ENCODE measurements around the gene GCAT.
"Not testable (repeated sequence)": the region's sequence is repeated elsewhere in the genome, so short reads cannot be mapped to it uniquely, and the experiment has no call there.

The GCAT gene

DNA sequence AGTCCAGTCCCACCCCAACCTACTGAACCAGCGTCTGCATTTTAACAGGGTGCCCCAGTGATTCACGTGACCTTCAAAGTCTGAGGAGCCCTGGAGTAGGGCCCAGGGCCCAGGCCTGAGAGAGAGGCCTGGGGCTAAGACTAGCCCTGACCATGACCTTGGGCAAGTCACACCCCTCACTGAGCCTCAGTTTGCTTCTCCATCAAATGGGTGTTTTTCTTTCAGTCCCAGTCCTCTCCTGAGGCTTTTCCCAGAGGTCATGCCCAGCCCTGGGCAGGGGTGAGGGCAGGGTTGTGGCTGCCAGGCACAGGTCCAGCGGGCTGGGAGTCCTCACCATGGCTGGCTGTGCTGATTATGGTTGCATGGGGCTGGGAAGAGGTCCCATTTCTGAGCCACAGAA is 33.0 kb upstream of the GCAT start:
- no peak overlapping the region for H3K27ac Mint-ChIP-seq
- CTCF ChIA-PET = no interaction called here
- H3K4me3 Mint-ChIP-seq = no peak overlapping the region
- no peaks in the 10 kb centered on the region for H3K4me1 Mint-ChIP-seq
- peaks cover 10% of the 10 kb centered on the region for H3K36me3 Mint-ChIP-seq
- H3K27me3 Mint-ChIP-seq = no peaks in the 10 kb centered on the region
- no peak for DNase-seq
- no peaks in the 10 kb centered on the region for H3K9me3 Mint-ChIP-seq

DNA sequence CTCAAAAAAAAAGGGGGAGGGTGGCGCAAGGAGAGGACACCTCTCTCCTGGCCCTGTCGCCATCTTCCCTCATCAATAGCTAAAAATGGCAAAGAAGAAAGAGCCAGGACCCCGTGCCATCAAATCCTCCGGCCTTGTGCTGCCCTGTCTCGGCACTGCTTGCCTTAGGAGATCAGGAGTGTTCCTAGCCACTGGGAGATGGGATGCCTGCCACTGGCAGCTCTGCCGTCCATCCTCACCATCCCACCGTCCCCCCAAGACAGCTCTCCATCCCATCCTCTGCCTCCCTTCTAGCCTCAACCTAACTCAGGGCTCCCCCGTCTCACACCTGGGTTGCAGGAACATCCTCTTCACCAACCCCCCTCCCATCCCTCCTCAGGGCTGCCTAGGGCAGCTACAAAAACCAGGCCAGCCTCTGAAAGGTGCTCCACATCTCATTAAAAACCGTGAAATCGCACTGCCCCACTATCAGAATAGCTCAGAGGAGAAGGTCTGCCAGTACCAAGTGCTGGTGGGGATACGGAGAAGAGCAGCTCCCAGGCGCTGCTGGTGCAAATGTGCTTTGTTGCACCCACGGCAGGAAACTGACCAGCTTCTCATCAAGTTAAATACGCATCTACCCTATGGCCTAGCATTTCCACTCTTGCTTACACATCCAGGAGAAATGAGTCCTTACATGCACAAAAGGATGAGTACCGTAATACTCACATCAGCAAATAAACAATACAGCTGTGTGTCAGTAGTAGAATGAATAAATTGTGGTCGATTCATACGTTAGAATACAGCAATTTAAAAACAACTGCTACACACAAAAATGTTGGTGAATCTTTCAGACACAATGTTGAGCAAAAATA is 31.7 kb upstream of the GCAT start:
- DNase-seq = no peak
- no peak overlapping the region for H3K27ac Mint-ChIP-seq
- CTCF ChIA-PET = no interaction called here

DNA sequence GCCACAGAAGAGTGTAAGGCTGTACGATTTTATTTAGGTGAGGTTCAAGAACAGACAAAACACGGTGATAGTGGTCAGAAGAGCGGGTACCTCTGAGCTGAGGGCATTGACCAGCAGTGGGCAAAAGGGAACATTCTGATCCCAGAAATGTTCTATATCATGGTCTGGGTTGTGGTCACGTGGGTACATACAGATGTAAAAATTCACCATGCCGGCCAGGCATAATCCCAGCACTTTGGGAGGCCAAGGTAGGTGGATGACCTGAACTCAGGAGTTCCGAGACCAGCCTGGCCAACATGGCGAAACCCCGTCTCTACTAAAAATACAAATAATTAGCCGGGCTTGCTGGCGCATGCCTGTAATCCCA is 31.1 kb upstream of the GCAT start:
- Mint-ChIP-seq H3K4me1 (no peaks in the 10 kb centered on the region), H3K27me3 (no peaks in the 10 kb centered on the region), H3K27ac (no peak overlapping the region), H3K4me3 (no peak overlapping the region), H3K9me3 (no peaks in the 10 kb centered on the region), H3K36me3 (peaks cover 5% of the 10 kb centered on the region)
- CTCF ChIA-PET = no interaction called here
- no peak for DNase-seq

More for the DNA sequence above, 31.7 kb upstream of the GCAT start:
- H3K9me3 Mint-ChIP-seq = no peaks in the 10 kb centered on the region
- no peak overlapping the region for H3K4me3 Mint-ChIP-seq
- peaks cover 8% of the 10 kb centered on the region for H3K36me3 Mint-ChIP-seq
- no peaks in the 10 kb centered on the region for H3K27me3 Mint-ChIP-seq
- no peaks in the 10 kb centered on the region for H3K4me1 Mint-ChIP-seq

- no peak for DNase-seq
- H3K36me3 Mint-ChIP-seq = peaks cover 5% of the 10 kb centered on the region
- CTCF ChIA-PET = no interaction called here
- H3K4me1 Mint-ChIP-seq = no peaks in the 10 kb centered on the region
- H3K4me3 Mint-ChIP-seq = no peak overlapping the region
- H3K27me3 Mint-ChIP-seq = peaks cover 5% of the 10 kb centered on the region
- H3K9me3 Mint-ChIP-seq = no peaks in the 10 kb centered on the region
- no peak overlapping the region for H3K27ac Mint-ChIP-seq
Observed at GRCh38 chr22:37777122-37777687, 30.5 kb upstream of the GCAT start.

- Mint-ChIP-seq H3K27me3 (peaks cover 6% of the 10 kb centered on the region), H3K4me3 (no peak overlapping the region), H3K36me3 (no peaks in the 10 kb centered on the region), H3K9me3 (no peaks in the 10 kb centered on the region), H3K27ac (no peak overlapping the region), H3K4me1 (no peaks in the 10 kb centered on the region)
- CTCF ChIA-PET = interaction anchor here (0.6 kb wide), 1 partner anchor 235 kb away, joined by 3 read pairs; no protein-coding TSS in a partner anchor
- DNase-seq = no peak
Observed at GRCh38 chr22:37778370-37779009, 29.2 kb upstream of the GCAT start.

GRCh38 chr22:37781434-37782059 is 26.2 kb upstream of the GCAT start:
- H3K4me3 Mint-ChIP-seq = no peak overlapping the region
- CTCF ChIA-PET = interaction anchor here (0.5 kb wide), 1 partner anchor 87 kb away, joined by 3 read pairs; no protein-coding TSS in a partner anchor

GRCh38 chr22:37782340-37783168 is 25.2 kb upstream of the GCAT start:
- H3K36me3 Mint-ChIP-seq = no peaks in the 10 kb centered on the region
- H3K9me3 Mint-ChIP-seq = no peaks in the 10 kb centered on the region
- no peak overlapping the region for H3K4me3 Mint-ChIP-seq
- DNase-seq = no peak
- H3K27ac Mint-ChIP-seq = no peak overlapping the region
- CTCF ChIA-PET = no interaction called here
- peaks cover 6% of the 10 kb centered on the region for H3K27me3 Mint-ChIP-seq
- no peaks in the 10 kb centered on the region for H3K4me1 Mint-ChIP-seq

More at GRCh38 chr22:37781434-37782059, 26.2 kb upstream of the GCAT start:
- DNase-seq = no peak
- H3K4me1 Mint-ChIP-seq = no peaks in the 10 kb centered on the region
- H3K36me3 Mint-ChIP-seq = no peaks in the 10 kb centered on the region
- peaks cover 6% of the 10 kb centered on the region for H3K27me3 Mint-ChIP-seq
- no peak overlapping the region for H3K27ac Mint-ChIP-seq
- H3K9me3 Mint-ChIP-seq = no peaks in the 10 kb centered on the region

GRCh38 chr22:37784829-37785495 is 22.8 kb upstream of the GCAT start:
- H3K4me1 Mint-ChIP-seq = no peaks in the 10 kb centered on the region
- CTCF ChIA-PET = no interaction called here
- H3K36me3 Mint-ChIP-seq = no peaks in the 10 kb centered on the region
- H3K27ac Mint-ChIP-seq = no peak overlapping the region
- H3K27me3 Mint-ChIP-seq = peaks cover 6% of the 10 kb centered on the region
- no peak for DNase-seq
- H3K9me3 Mint-ChIP-seq = no peaks in the 10 kb centered on the region
- H3K4me3 Mint-ChIP-seq = no peak overlapping the region

DNA sequence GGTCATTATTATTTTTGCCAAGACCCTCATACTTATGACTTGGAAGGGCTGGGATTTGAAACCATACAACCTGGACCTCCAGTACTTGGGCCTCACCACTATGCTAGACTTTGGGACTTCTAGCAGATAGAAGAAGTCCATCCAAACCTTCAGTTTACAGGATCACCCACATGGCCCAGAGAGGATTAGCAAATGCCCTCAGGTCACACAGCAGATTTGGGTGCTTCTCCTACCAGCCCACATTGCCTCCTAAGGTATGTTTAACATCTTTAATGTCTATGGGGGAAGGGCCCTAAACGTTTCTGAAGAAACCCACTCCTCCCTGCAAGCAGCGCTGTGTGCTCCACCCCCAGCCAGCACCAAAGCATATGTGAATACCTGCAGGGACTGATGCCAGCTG is 17.5 kb upstream of the GCAT start:
- H3K36me3 Mint-ChIP-seq = no peaks in the 10 kb centered on the region
- H3K4me3 Mint-ChIP-seq = no peak overlapping the region
- no peaks in the 10 kb centered on the region for H3K4me1 Mint-ChIP-seq
- H3K27ac Mint-ChIP-seq = no peak overlapping the region
- DNase-seq = no peak
- H3K27me3 Mint-ChIP-seq = peaks cover 5% of the 10 kb centered on the region
- CTCF ChIA-PET = no interaction called here
- H3K9me3 Mint-ChIP-seq = no peaks in the 10 kb centered on the region

GRCh38 chr22:37792494-37792893 is 15.2 kb upstream of the GCAT start:
- CTCF ChIA-PET = no interaction called here

DNA sequence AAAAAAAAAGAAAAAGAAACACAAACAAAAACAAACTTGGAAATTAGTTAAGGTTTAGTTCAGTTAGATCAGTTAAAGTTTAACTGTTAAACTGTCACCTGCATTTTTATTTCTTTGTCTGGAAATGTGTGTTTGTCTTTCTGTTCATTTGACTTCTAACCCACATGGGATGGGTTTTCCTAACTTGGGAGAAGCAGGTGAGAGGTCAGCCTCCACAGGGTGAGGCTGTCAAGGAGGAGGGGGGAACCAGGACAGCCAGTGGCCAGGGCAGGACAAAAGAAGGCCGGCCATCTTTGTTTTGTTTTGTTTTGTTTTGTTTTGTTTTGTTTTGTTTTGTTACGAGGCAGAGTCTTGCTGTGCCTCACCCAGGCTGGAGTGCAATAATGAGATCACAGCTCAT is 13.4 kb upstream of the GCAT start:
- Mint-ChIP-seq H3K36me3 (no peaks in the 10 kb centered on the region), H3K27ac (no peak overlapping the region), H3K27me3 (peaks cover 33% of the 10 kb centered on the region), H3K4me1 (no peaks in the 10 kb centered on the region), H3K9me3 (no peaks in the 10 kb centered on the region), H3K4me3 (no peak overlapping the region)
- CTCF ChIA-PET = no interaction called here
- DNase-seq = no peak

More at GRCh38 chr22:37792494-37792893, 15.2 kb upstream of the GCAT start:
- Mint-ChIP-seq H3K4me3 (no peak overlapping the region), H3K36me3 (no peaks in the 10 kb centered on the region), H3K27me3 (peaks cover 19% of the 10 kb centered on the region), H3K4me1 (no peaks in the 10 kb centered on the region), H3K9me3 (no peaks in the 10 kb centered on the region), H3K27ac (no peak overlapping the region)
- DNase-seq = no peak

DNA sequence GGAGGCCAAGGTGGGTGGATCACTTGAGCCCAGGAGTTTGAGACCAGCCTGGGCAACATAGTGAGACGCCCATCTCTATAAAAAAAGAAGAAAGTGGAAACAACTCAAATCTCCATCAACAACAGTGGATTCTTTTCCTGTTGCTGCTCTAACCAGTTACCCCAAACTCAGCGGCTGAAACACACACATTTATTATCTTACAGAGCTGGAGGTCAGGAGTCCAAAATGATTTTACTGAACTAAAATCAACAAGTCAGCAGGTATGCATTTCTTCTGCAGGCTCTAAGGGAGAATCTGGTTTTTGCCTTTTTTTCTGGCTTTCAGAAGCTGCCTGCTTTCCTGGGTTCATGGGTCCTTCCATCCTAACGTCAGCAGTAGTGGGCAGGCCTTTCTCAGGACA is 11.7 kb upstream of the GCAT start:
- H3K4me3 Mint-ChIP-seq = no peak overlapping the region
- CTCF ChIA-PET = no interaction called here
- no peaks in the 10 kb centered on the region for H3K36me3 Mint-ChIP-seq
- H3K4me1 Mint-ChIP-seq = no peaks in the 10 kb centered on the region
- peaks cover 37% of the 10 kb centered on the region for H3K27me3 Mint-ChIP-seq
- no peak for DNase-seq
- H3K27ac Mint-ChIP-seq = no peak overlapping the region
- H3K9me3 Mint-ChIP-seq = no peaks in the 10 kb centered on the region

GRCh38 chr22:37797259-37797658 is 10.5 kb upstream of the GCAT start:
- H3K27me3 Mint-ChIP-seq = peaks cover 48% of the 10 kb centered on the region
- H3K4me3 Mint-ChIP-seq, CTCF ChIA-PET, H3K27ac Mint-ChIP-seq, H3K36me3 Mint-ChIP-seq, DNase-seq, H3K4me1 Mint-ChIP-seq, H3K9me3 Mint-ChIP-seq: not testable (repeated sequence)
